Endothelial cell of umbilical vein (primary cell): ENCODE measurements around the gene ZBTB4. TPM values are rescaled to one million over a fixed set of nuclear protein-coding genes. Genes with fewer than 3 reads are reported as not detected.

Source experiments
- BruUV-seq: library from RNA; stranded (reverse); fragments of 400-500 nt; replicated peaks from 2 replicates; lab custom pipeline; 2021; lab: Mats Ljungman, UMichigan
- CTCF ChIA-PET: fragments of 300-600, 350-600 bp; sonication (Branson Sonifier 250); formaldehyde crosslinking; loops from one replicate; lab custom pipeline; 2021; ENCODE audit warnings: antibody characterized with exemption, inconsistent platforms; lab: Charles Lee
- POLR2A ChIA-PET: fragments of 300-600, 350-600 bp; sonication (Branson Sonifier 250); formaldehyde crosslinking; loops from one replicate; lab custom pipeline; 2021; ENCODE audit warnings: antibody characterized with exemption, inconsistent platforms; lab: Charles Lee
- DNase-seq: peaks from one replicate; pipeline ENCODE4 v3.0.0-alpha.2; 2011; ENCODE audit warnings: low read depth, low spot score
- FAIRE-seq: peaks from 2 replicates; lab custom pipeline; 2011; peaks lifted over from hg19 to GRCh38; lab: Jason Lieb, UNC
- H2AFZ ChIP-seq: 2 replicates; pipeline ENCODE4 v1.6.0; 2012; ENCODE audit warnings: low read depth, low read length, control low read depth, inconsistent platforms
- H3K27ac ChIP-seq: 2 replicates; pipeline ENCODE4 v1.5.1; 2011; ENCODE audit warnings: low read depth, mild to moderate bottlenecking, control low read depth, low read length, moderate library complexity; ENCODE audit not compliant: insufficient read depth
- H3K27me3 ChIP-seq, 2 experiments: 2 replicates each; pipeline versions ENCODE4 v1.6.0 to v1.6.1; 2011; ENCODE audit warnings: low read length in 2 of 2, mixed read lengths in 1 of 2; ENCODE audit not compliant: control insufficient read depth in 2 of 2, insufficient read depth in 2 of 2
- H3K36me3 ChIP-seq, 2 experiments: 2 replicates in 1 of 2; 3 replicates in 1 of 2; pipeline ENCODE4 v1.5.1; 2011; ENCODE audit warnings: low read length in 2 of 2, mild to moderate bottlenecking in 1 of 2, moderate library complexity in 1 of 2; ENCODE audit not compliant: control insufficient read depth in 2 of 2, insufficient read depth in 2 of 2; ENCODE audit errors: extremely low read depth in 1 of 2
- H3K4me1 ChIP-seq: 3 replicates; pipeline ENCODE4 v1.5.1; 2011; ENCODE audit warnings: mild to moderate bottlenecking, low read length; ENCODE audit not compliant: control insufficient read depth, insufficient read depth; ENCODE audit errors: extremely low read depth
- H3K4me2 ChIP-seq: 2 replicates; pipeline ENCODE4 v1.6.1; 2011; ENCODE audit warnings: low read length, control low read depth, mixed read lengths; ENCODE audit not compliant: insufficient read depth
- H3K4me3 ChIP-seq, 3 experiments: fragments of 200-600 bp in 1 of 3; sonication (generic), shearing (Covaris generic) in 1 of 3; replicated peaks in 1 of 3; 2 replicates each; pipeline ENCODE4 v1.5.1; 2011 to 2016; ENCODE audit warnings: control low read depth in 3 of 3, low read length in 3 of 3, mild to moderate bottlenecking in 2 of 3, inconsistent platforms in 1 of 3, low read depth in 1 of 3, moderate library complexity in 1 of 3; ENCODE audit not compliant: insufficient read depth in 1 of 3
- H3K79me2 ChIP-seq: 2 replicates; pipeline ENCODE4 v1.6.0; 2012; ENCODE audit warnings: low read length, inconsistent platforms; ENCODE audit not compliant: control insufficient read depth, insufficient read depth
- H3K9ac ChIP-seq: replicated peaks from 2 replicates; pipeline ENCODE3; 2011; ENCODE audit warnings: low read length, control low read depth; ENCODE audit not compliant: insufficient read depth; ENCODE audit errors: extremely low read depth
- H3K9me1 ChIP-seq: replicated peaks from 3 replicates; pipeline ENCODE4 v1.6.0; 2011; ENCODE audit warnings: mild to moderate bottlenecking, low read length; ENCODE audit not compliant: control insufficient read depth, insufficient read depth; ENCODE audit errors: extremely low read depth
- H3K9me3 ChIP-seq: replicated peaks from 2 replicates; pipeline ENCODE4 v1.5.1; 2012; ENCODE audit warnings: low read length, inconsistent platforms; ENCODE audit not compliant: control insufficient read depth, insufficient read depth
- H4K20me1 ChIP-seq: replicated peaks from 2 replicates; pipeline ENCODE3; 2011; ENCODE audit warnings: mild to moderate bottlenecking, low read length; ENCODE audit not compliant: control insufficient read depth, insufficient read depth; ENCODE audit errors: extremely low read depth
- EZH2 ChIP-seq: IDR thresholded peaks from 2 replicates; pipeline ENCODE4 v1.6.1; 2012; ENCODE audit warnings: borderline replicate concordance, low read depth, mild to moderate bottlenecking, moderate library complexity, low read length, inconsistent platforms; ENCODE audit not compliant: severe bottlenecking
- dilution Hi-C: fragments of 300-500 bp; cut with MboI; formaldehyde crosslinking; loops from one replicate; pipeline ENCODE4 v1.15.0; 2019; ENCODE audit warnings: low sequenced_read_pairs; ENCODE audit not compliant: extremely low pct_ligation_motif_present
- intact Hi-C: fragments of 100-400 bp; cut with micrococcal nuclease; formaldehyde crosslinking; loops from one replicate; pipeline ENCODE4 v1.10.0; 2022
- polyA plus RNA-seq, 4 experiments: library from polyadenylated mRNA; depleted of rRNA in 3 of 4; stranded (reverse) in 3 of 4; unstranded in 1 of 4; fragments of >200 nt; gene quantifications; 2 replicates each; pipeline versions ENCODE4 v1.2.1 to v1.2.3, GENCODE V29; 2011 to 2012; ENCODE audit warnings: missing spikeins in 1 of 4
- total RNA-seq: library from RNA; stranded (reverse); gene quantifications from 2 replicates; pipeline ENCODE4 v1.2.3, GENCODE V29; 2021
- TF ChIP-seq, protein P1 (sequence below), 2 donors: IDR thresholded peaks; 1 replicate in 1 of 2; 2 replicates in 1 of 2; pipeline ENCODE4 v1.5.1; 2011; ENCODE audit warnings: low read length in 2 of 2, mild to moderate bottlenecking in 2 of 2, moderate library complexity in 2 of 2, control low read depth in 1 of 2, inconsistent platforms in 1 of 2, low read depth in 1 of 2; ENCODE audit not compliant: insufficient read depth in 1 of 2; ENCODE audit errors: extremely low read depth in 1 of 2

ZBTB4 gene
- total and polyA plus RNA-seq, 2 donors (not counting 3 experiments of a cell fraction or from before 2014, with no cell fraction given), result 15.1 to 26.5 TPM

DNA sequence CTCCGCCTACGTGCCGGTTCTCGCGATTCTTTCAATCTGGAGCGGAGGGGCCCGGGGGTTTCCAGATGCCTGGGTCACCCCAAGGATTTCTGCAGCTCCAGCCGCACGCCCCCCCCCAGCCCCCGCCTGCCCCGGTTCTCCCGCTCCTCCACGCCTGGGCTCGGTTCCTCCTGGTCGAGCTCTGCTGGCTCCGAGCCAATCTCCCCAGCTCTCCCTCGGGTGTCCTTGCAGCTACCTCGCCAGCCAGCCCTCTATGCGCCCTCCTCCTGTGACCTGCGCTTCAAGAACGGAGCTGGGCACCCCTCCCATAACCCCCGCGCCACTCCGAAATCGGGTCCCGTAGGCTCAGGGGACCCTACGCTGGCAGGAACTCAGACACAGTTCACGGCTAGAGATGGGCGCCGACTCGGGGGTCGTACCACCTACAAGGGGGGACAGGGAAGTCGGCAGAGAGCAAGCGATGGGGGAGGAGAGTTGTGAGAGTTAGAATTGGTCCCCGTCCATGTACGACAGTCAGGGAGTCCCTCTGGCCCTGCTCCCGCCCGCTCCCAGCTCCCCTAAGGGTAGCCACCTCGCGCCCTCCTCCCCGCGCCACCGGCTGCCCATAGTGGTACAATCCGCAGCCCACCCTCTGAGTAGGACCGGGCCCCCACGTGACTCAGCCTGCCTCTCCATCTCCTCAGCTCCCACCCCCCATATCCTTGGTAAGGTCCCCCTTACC lies 39.2 kb downstream of the ZBTB4 start:
- ChIA-PET CTCF (interaction anchor here (0.8 to 3.0 kb wide), 6 partner anchors 8 to 120 kb away, joined by 3 to 17 read pairs (median 3); partner anchors contain the start of gene PLSCR3), POLR2A (interaction anchor here (1.1 to 1.6 kb wide), 3 partner anchors 39 to 134 kb away, joined by 3 to 6 read pairs (median 5); partner anchors contain the start of genes POLR2A and ZBTB4)
- TF ChIP-seq, protein P1, sequence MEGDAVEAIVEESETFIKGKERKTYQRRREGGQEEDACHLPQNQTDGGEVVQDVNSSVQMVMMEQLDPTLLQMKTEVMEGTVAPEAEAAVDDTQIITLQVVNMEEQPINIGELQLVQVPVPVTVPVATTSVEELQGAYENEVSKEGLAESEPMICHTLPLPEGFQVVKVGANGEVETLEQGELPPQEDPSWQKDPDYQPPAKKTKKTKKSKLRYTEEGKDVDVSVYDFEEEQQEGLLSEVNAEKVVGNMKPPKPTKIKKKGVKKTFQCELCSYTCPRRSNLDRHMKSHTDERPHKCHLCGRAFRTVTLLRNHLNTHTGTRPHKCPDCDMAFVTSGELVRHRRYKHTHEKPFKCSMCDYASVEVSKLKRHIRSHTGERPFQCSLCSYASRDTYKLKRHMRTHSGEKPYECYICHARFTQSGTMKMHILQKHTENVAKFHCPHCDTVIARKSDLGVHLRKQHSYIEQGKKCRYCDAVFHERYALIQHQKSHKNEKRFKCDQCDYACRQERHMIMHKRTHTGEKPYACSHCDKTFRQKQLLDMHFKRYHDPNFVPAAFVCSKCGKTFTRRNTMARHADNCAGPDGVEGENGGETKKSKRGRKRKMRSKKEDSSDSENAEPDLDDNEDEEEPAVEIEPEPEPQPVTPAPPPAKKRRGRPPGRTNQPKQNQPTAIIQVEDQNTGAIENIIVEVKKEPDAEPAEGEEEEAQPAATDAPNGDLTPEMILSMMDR (IDR thresholded peaks at IDR 0.05; ENCODE audit: extremely low read depth in 1 of 2, insufficient read depth in 1 of 2, low read depth in 1 of 2, low read length in 2 of 2), result no peak
- peak; percentile 81 for TF ChIP-seq EZH2
- H3K4me2 ChIP-seq, result peak overlapping the region; percentile 63
- dilution Hi-C loops, result no loop called here
- H3K27me3 ChIP-seq, result peaks cover 20 to 28% of the 10 kb centered on the region in 2 experiments
- intact Hi-C loops, result no loop called here
- DNase-seq (peak; percentile 26), FAIRE-seq (peak; percentile 24)
- H4K20me1 ChIP-seq, result no peaks in the 10 kb centered on the region
- no peaks in the 10 kb centered on the region for H3K9me1 ChIP-seq
- no TSS peak for BruUV-seq
- peak overlapping the region; percentile 27 to 30 (median 29) for H3K4me3 ChIP-seq
- no peak overlapping the region for H3K9ac ChIP-seq
- no peak overlapping the region for H3K27ac ChIP-seq
- H2AFZ ChIP-seq, result peak overlapping the region; percentile 65
- H3K79me2 ChIP-seq, result no peaks in the 10 kb centered on the region
- H3K4me1 ChIP-seq, result peaks cover 33% of the 10 kb centered on the region
- no peaks in the 10 kb centered on the region for H3K36me3 ChIP-seq
- no peaks in the 10 kb centered on the region for H3K9me3 ChIP-seq
